G401.6 (cell line): Measurements from ENCODE around the gene MSANTD1.

ENCODE experiments used
- FAIRE-seq: peaks from 2 replicates; lab custom pipeline; 2012; peaks lifted over from hg19 to GRCh38; lab: Jason Lieb, UNC

Gene MSANTD1

GRCh38 chr4:3233391-3234071 is 15.4 kb upstream of the MSANTD1 start:
- no peak for FAIRE-seq

DNA sequence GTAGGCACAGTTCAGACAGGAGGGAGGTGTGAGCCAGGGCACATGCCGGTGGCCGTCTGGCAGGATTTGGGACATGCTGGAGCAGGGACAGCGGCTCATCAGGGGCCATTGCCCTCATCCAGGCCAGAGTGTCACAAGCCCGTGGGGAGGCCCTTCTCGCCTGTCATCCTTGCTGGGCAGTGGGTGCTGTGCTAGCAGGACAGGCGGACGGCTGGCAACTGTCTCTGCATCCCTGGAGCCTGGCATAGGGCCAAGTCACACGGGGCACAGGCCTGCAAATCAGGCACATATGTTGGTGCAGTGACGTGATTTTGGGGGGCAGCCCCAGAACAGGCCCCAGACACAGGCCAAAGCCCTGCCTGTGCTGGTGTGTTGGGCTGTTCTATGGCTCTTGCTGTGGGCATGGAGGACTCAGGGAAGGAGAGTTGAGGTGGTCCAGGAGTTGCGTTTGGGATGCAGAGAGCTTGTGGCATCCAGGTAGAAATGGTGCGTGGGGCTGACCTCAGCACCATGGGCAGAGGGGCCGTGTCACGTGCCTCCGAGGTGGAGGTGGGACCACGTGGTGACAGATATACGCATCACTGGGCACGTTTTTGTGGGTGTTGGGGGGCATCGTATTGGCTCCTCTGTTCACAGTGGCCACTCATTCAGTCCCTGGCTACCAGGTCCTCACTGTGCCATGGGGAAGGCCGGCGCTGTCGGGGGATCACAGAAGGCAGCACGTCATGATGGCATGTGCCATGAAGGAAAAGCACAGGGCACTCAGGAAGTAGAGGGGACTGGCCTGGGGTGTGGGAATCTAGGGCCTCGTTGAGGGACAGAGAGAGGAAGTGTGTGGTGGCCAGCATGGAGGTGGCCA is 14.6 kb upstream of the MSANTD1 start:
- no peak for FAIRE-seq

DNA sequence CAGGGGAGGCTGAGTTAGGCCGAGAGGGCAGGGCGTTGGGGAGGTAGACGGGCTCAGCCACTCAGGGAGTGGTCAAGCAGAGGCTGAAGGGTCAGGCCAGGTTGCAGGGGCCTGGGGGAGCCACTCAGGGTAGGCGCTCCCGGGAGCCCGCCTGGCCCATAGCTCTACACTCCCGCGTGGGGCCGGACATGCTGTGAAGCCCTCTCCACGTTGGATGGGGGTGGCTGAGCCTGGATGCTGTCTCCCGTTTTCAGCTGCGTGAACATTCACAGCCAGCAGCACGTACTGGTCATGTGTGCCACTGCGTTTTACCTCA is 14.0 kb upstream of the MSANTD1 start:
- FAIRE-seq = no peak

- no peak for FAIRE-seq
Measured at GRCh38 chr4:3235581-3235980, 13.4 kb upstream of the MSANTD1 start.

- FAIRE-seq = no peak
Measured at GRCh38 chr4:3236326-3236878, 12.6 kb upstream of the MSANTD1 start.

- FAIRE-seq = no peak
Measured at GRCh38 chr4:3237266-3237665, 11.7 kb upstream of the MSANTD1 start.

GRCh38 chr4:3237712-3238560 is 11.0 kb upstream of the MSANTD1 start:
- no peak for FAIRE-seq

DNA sequence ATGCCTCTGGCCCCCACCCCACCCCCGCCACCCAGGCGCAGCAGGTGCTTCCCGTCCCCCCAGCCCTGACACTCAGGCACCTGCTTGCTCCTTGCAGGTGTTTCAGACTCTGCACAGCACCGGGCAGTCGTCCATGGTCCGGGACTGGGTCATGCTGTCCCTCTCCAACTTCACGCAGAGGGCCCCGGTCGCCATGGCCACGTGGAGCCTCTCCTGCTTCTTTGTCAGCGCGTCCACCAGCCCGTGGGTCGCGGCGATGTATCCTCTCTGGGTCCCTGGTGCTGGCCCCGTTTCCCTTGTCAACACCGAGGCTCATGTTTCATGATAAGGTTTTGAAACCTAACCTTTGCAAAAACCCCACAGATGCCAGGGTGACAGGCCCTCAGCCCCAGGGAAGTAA is 10.2 kb upstream of the MSANTD1 start:
- FAIRE-seq = no peak

GRCh38 chr4:3239303-3239702 is 9.7 kb upstream of the MSANTD1 start:
- no peak for FAIRE-seq

DNA sequence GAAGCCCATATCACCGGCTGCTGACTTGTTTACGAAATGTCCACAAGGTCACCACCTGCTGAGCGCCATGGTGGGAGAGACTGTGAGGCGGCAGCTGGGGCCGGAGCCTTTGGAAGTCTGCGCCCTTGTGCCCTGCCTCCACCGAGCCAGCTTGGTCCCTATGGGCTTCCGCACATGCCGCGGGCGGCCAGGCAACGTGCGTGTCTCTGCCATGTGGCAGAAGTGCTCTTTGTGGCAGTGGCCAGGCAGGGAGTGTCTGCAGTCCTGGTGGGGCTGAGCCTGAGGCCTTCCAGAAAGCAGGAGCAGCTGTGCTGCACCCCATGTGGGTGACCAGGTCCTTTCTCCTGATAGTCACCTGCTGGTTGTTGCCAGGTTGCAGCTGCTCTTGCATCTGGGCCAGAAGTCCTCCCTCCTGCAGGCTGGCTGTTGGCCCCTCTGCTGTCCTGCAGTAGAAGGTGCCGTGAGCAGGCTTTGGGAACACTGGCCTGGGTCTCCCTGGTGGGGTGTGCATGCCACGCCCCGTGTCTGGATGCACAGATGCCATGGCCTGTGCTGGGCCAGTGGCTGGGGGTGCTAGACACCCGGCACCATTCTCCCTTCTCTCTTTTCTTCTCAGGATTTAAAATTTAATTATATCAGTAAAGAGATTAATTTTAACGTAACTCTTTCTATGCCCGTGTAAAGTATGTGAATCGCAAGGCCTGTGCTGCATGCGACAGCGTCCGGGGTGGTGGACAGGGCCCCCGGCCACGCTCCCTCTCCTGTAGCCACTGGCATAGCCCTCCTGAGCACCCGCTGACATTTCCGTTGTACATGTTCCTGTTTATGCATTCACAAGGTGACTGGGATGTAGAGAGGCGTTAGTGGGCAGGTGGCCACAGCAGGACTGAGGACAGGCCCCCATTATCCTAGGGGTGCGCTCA is 8.7 kb upstream of the MSANTD1 start:
- no peak for FAIRE-seq

GRCh38 chr4:3240936-3241522 is 7.9 kb upstream of the MSANTD1 start:
- no peak for FAIRE-seq

GRCh38 chr4:3241898-3242524 is 6.9 kb upstream of the MSANTD1 start:
- FAIRE-seq = no peak

DNA sequence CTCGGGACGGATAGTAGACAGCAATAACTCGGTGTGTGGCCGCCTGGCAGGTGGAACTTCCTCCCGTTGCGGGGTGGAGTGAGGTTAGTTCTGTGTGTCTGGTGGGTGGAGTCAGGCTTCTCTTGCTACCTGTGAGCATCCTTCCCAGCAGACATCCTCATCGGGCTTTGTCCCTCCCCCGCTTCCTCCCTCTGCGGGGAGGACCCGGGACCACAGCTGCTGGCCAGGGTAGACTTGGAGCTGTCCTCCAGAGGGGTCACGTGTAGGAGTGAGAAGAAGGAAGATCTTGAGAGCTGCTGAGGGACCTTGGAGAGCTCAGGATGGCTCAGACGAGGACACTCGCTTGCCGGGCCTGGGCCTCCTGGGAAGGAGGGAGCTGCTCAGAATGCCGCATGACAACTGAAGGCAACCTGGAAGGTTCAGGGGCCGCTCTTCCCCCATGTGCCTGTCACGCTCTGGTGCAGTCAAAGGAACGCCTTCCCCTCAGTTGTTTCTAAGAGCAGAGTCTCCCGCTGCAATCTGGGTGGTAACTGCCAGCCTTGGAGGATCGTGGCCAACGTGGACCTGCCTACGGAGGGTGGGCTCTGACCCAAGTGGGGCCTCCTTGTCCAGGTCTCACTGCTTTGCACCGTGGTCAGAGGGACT is 5.7 kb upstream of the MSANTD1 start:
- no peak for FAIRE-seq

GRCh38 chr4:3244002-3244401 is 5.0 kb upstream of the MSANTD1 start:
- no peak for FAIRE-seq

- no peak for FAIRE-seq
Measured at GRCh38 chr4:3244747-3245146, 4.2 kb upstream of the MSANTD1 start.

- no peak for FAIRE-seq
Measured at GRCh38 chr4:3245676-3246075, 3.3 kb upstream of the MSANTD1 start.

GRCh38 chr4:3246458-3247398 is 2.2 kb upstream of the MSANTD1 start:
- FAIRE-seq = no peak

DNA sequence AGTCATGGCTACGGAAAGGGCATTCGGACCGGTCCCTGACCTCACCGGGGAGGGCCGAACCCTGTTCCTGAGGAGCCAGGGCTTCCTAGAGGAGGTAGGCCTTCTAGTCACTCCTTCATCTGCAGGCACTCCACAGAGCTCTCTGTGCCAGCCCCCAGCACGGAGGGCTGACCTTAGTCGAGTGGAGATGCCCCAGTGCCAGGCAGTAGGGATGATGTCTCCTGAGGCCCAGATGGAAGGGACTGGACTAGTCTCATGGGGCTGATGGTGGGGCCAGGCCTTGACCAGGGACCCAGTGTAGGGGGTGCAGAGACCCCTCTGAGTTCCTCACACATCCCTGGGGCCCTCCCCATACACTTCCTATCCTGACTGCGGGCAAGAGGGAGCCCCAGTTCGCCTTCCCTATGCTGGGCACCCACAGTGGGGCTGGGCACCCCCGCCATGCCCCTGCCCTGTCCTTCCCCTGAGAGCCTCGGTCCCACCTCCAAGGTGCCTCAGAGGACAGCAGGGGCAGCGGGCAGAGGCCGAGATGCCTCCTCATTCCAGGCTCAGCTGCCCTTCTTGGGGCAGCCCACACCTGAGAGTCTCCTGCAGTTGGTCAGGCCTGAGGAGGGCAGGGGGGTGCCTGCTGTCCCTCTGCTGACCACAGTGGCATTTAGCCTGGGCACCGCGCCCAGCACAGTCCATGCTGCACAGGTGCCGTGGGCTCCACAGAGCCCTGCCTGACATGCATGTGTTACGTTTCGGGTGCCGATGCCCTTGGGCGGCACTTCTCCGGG is 1.4 kb upstream of the MSANTD1 start:
- no peak for FAIRE-seq
